ENCODE measurements around the gene KIF22.
"Not testable (repeated sequence)": the region's sequence is repeated elsewhere in the genome, so short reads cannot be mapped to it uniquely, and the experiment has no call there.

KIF22 gene

GRCh38 chr16:29766571-29766970 is 24.0 kb upstream of the KIF22 start:
- DNase-seq (ENCODE audit: low spot score), result no peak

GRCh38 chr16:29767062-29767461 is 23.5 kb upstream of the KIF22 start:
- no peak for DNase-seq (ENCODE audit: low spot score)

- no peak for DNase-seq (ENCODE audit: low spot score)
These were observed 21.0 kb upstream of the KIF22 start for GRCh38 chr16:29769507-29769906.

- no peak for DNase-seq (ENCODE audit: low spot score)
These were observed 20.2 kb upstream of the KIF22 start for GRCh38 chr16:29770250-29770929.

- not testable (repeated sequence) for DNase-seq (ENCODE audit: low spot score)
These were observed 18.2 kb upstream of the KIF22 start for GRCh38 chr16:29772330-29772729.

GRCh38 chr16:29774730-29775129 is 15.8 kb upstream of the KIF22 start:
- no peak for DNase-seq (ENCODE audit: low spot score)

GRCh38 chr16:29775742-29776408 is 14.7 kb upstream of the KIF22 start:
- no peak for DNase-seq (ENCODE audit: low spot score)

- DNase-seq (ENCODE audit: low spot score), result no peak
These were observed 12.8 kb upstream of the KIF22 start, which contains the start of gene ZG16 for GRCh38 chr16:29777576-29778350. Gene ZG16 (plus strand): TSS chr16:29778256. CDS start chr16:29779267, 1,011 bp downstream.

GRCh38 chr16:29779474-29779873 is 11.1 kb upstream of the KIF22 start:
- no peak for DNase-seq (ENCODE audit: low spot score)

GRCh38 chr16:29783094-29783953 is 7.2 kb upstream of the KIF22 start:
- DNase-seq (ENCODE audit: low spot score), result not testable (repeated sequence)

GRCh38 chr16:29784157-29784556 is 6.4 kb upstream of the KIF22 start:
- no peak for DNase-seq (ENCODE audit: low spot score)

- DNase-seq (ENCODE audit: low spot score), result no peak
These were observed 5.5 kb upstream of the KIF22 start for GRCh38 chr16:29784901-29785500.

GRCh38 chr16:29787155-29787554 is 3.4 kb upstream of the KIF22 start:
- not testable (repeated sequence) for DNase-seq (ENCODE audit: low spot score)

- no peak for DNase-seq (ENCODE audit: low spot score)
These were observed 772 bp upstream of the KIF22 start for GRCh38 chr16:29789775-29790182.

- DNase-seq (ENCODE audit: low spot score), result no peak
These were observed 646 bp downstream of the KIF22 start for GRCh38 chr16:29790949-29791844.

- no peak for DNase-seq (ENCODE audit: low spot score)
These were observed 1.6 kb downstream of the KIF22 start for GRCh38 chr16:29791845-29792807.

GRCh38 chr16:29793153-29793552 is 2.6 kb downstream of the KIF22 start:
- not testable (repeated sequence) for DNase-seq (ENCODE audit: low spot score)

- no peak for DNase-seq (ENCODE audit: low spot score)
These were observed 3.7 kb downstream of the KIF22 start for GRCh38 chr16:29794231-29794710.

- no peak for DNase-seq (ENCODE audit: low spot score)
These were observed 11.9 kb downstream of the KIF22 start for GRCh38 chr16:29802416-29802935.
